Measurements from ENCODE around the gene HS3ST6.
"Not testable (repeated sequence)": the region's sequence is repeated elsewhere in the genome, so short reads cannot be mapped to it uniquely, and the experiment has no call there.

HS3ST6 gene

DNA sequence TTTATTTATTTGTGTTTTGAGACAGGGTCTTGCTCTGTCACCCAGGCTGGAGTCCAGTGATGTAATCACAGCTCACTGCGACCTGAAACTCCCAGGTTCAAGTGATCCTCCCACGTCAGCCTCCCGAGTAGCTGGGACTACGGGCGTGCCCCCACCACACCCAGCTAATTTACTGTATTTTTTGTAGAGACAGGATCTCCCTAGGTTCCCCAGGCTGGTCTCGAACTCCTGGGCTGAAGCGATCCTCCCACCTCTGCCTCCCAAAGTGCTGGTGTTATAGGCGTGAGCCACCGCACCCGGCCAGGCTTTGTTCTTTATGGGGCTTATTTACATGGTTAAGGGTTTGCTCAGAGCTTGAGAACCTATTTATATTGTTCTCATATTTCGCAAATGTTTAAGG lies 40.4 kb downstream of the HS3ST6 start:
- DNase-seq (ENCODE audit: low read depth in 2 of 2) = no peak

DNA sequence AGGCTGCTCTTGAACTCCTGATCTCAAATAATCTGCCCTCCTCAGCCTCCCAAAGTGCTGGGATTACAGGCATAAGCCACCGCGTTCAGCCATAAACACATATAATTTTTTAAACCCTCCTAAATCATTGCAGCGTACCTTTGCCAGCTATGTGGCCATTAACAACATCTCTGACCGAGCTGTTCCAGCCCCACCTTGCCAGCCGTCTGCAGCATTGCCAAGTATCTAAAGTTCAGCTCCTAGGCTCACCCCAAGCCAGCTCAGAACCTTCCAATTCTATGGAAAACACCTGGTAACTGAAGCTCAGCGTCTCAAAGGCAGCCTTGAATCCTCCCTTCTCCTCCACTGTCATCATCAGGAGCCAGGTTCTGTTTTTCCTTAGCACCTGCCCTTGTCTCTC lies 41.1 kb downstream of the HS3ST6 start:
- no peak for DNase-seq (ENCODE audit: low read depth in 2 of 2)

DNA sequence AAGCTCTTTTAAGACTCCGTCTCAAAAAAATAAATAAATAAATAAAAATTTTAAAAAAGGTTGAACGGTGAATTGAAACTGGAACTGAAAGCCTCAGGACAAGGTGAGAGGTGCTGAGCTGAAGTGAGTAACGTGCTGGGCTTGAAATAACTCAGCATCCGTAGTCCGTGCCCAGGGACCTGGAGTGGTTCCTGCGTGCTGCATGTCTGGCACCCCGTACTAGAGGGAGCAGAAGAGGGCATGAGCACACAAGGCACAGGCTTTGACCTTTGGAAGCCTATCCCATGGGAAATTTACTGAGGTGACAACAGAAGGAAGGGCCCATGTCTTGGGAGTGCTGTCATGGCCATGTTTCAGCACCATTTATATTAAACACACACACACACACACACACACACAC lies 41.7 kb downstream of the HS3ST6 start:
- no peak for DNase-seq (ENCODE audit: low read depth in 2 of 2)

DNA sequence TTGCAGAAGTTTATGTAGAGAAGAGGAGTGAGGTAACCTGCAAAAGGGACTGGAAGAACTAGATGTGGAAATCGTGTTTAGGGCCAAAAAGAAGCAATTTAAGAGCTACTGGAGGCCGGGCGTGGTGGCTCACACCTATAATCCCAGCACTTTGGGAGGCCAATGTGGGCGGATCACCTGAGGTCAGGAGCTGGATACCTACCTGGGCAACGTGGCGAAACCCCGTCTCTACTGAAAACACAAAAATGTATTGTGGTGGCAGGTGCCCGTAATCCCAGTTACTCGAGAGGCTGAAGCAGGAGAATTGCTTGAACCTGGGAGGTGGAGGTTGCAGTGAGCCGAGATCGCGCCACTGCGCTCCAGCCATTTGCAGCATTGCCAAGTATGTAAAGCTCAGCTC lies 42.1 kb downstream of the HS3ST6 start:
- DNase-seq (ENCODE audit: low read depth in 2 of 2) = not testable (repeated sequence)

DNA sequence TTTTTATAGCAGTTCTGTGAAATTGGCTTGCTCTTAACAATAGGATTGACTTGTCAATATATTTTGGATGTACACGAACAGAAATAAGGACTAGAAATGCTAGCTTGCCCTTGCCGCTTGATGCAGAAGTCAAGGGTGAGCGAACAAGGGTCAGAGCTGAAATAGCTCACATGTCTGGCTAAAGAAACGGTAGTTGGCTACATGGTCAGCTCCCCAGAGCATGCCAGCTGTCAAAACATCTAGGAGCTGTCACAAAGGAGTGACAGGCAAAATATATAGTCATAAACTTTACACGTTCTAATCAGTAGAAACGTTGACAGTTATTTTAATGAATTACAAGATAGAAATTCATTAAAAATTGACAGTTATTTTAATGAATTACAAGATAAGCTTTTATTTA lies 43.4 kb downstream of the HS3ST6 start:
- DNase-seq (ENCODE audit: low read depth in 2 of 2) = no peak

DNA sequence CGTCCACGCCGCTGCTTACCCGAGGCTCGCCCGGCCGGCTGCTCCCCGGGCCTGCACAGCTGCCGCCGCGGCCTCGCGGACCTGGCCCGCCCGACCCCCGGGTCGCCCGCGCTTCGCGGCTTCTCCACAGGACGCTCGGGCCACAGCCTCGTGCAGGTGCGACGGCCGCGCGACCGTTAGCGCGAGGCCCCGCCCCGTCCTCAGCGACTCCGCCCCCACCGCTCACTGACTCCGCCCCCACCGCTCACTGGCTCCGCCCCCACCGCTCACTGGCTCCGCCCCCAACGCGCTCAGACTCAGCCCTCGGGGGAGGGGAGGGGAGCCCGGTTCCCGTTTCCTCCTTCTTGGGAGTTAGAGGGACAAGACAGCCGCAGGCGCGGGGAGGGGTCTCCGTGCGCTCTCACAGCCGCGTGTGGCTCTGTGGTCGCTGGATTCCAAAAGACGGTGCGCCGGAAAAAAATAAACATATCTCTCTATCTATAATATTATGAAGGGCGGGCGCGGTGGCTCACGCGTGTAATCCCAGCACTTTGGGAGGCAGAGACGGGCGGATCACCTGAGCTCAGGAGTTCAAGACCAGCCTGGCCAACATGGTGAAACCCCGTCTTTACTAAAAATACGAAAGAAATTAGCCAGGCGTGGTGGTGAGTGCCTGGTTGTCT lies 46.1 kb downstream of the HS3ST6 start, which contains the start of gene MEIOB:
TSS of gene MEIOB (minus strand) at position 191 of the 662 bp plus-strand sequence. CDS start 3,989 bp downstream, outside the sequence.
- peak; percentile 12 to 30 for DNase-seq (ENCODE audit: low read depth in 2 of 2)

DNA sequence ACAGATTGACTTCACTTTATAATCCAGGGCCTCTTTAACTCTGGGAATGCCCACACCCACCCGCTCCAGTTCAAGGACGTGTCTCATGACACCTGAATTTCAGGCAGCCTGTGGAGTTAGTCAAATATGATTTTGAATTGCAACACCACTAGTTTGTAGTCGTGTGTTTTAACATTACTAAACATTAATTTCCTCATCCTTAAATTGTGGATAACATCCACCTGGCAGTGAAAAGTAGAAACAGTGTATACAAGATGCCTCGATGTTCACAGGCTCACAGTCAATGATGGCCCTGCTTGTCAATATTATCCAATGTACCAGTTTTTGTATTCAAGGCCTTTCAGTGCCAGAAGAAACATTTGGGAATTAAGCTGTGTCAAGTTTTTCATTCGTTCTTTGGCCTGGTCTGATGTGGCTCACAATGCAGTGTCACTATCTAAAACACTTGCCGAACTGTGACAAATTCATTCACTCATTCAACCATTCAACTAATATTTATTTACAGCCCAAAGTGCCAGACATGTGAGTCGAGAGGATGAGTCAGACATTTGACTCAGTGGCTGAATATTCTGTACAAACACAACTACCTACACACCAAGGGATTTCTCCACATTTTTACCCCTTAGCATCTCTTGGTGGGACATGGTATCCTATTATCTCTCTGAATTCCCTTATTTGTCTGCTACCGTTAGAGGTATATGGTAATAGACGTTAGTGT lies 47.7 kb downstream of the HS3ST6 start:
- DNase-seq (ENCODE audit: low read depth in 2 of 2) = no peak

DNA sequence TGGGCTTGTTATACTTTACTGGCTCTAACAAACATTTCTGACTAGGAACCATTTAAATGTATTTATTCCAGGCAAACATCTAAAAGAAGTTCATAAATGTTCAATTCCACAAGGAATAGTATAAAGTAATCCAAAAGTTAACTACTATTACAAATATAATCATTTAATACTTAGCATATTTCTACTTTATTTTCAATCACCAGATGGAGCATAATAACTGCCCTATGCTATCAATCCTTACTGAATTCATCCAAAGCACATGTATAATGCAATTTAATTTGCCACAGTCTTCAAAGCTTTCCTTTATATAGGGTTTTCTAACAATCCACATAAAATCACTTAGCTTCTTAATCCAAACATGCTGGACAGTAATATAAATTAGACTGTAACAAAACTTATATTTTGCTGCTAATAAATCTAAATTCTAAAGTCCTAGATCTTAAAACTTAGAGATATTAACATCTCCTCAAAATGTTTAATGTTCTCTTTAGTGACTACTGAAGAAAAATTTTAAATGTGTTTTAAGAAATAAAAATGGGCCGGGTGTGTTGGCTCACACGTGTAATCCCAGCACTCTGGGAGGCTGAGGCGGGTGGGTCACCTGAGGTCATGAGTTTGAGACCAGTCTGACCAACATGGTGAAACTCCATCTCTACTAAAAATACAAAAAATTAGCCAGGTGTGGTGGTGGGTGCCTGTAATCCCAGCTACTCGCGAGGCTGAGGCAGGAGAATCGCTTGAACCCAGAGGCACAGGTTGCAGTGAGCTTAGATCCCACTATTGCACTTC lies 52.1 kb downstream of the HS3ST6 start:
- DNase-seq (ENCODE audit: low read depth in 2 of 2) = no peak

DNA sequence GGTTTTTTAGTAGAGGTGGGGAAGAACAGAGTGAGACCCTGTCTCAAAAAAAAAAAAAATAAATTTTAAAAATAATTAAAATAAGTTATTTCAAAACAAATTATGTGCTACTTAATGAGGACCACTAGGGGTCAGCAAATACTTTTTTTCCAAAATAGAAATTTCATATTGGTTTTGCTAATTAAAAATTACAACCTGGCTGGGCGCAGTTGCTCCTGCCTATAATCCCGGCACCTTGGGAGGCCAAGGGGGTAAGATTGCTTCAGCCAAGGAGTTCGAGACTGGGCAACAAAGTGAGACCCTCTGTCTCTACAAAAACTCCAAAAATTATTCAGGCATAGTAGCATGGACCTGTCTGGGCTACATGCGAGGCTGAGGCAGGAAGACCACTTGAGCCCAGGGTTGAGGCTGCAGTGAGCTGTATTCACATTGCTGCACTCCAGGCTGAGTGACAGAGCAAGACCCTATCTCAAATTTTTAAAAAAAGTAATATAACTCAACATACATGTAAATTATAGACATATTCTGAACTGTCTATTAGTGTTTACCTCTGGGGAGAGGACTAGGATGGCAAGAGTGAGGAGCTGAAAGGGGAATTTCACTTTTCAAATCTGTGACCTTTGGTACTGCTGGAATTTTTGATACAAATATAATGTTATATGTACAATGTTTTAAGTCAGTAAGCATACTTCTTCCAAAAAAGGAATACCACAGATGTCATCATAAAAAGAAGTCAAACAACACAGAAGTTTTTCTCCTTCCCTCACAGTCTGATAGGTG lies 54.3 kb downstream of the HS3ST6 start:
- DNase-seq (ENCODE audit: low read depth in 2 of 2) = no peak

DNA sequence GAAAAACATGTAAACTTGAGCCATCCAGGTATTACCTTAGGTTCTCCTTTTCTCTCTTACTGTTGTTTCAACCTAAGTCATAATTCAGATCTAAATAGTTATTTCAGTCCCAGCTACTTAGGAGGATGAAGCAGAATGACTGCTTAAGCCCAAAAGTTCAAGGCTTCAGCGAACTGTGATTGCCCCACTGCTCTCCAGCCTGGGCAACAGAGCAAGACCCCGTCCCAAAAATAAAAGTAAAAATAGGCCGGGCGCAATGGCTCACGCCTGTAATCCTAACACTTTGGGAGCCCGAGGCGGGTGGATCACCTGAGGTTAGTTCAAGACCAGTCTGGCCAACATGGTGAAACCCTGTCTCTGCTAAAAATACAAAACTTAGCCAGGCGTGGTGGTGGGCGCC lies 55.8 kb downstream of the HS3ST6 start:
- no peak for DNase-seq (ENCODE audit: low read depth in 2 of 2)

DNA sequence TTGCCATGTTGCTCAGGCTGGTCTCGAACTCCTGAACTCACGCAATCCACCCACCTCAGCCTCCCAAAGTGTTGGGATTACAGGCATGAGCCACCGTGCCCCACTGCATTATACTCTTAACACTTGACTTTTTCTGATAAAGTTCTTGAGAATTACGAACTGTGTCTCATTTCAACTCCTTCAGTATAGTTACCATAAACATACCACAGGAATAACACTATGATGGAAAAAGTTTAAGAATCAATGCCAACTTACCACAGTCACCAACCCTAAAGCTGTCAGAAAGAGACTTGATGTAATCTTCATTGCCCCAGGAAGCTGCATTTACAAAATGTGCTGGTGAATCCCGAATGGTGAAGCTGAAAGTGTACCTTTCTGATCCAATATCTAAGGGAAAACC lies 56.5 kb downstream of the HS3ST6 start:
- no peak for DNase-seq (ENCODE audit: low read depth in 2 of 2)

Data from stimulated activated CD8-positive, alpha-beta memory T cell treated with anti-CD3 and anti-CD28 coated beads, Interleukin-2, amount 100 ng/mL, for 48 hours (primary cell).